ENCODE results near the gene CFAP99. TPM values are rescaled to one million over a fixed set of nuclear protein-coding genes. Genes with fewer than 3 reads are reported as not detected.

CFAP99 gene
- total RNA-seq, 1 donor from 2014 or later: not detected

GRCh38 chr4:2480649-2481048 lies 61.9 kb downstream of the CFAP99 start:
- Mint-ChIP-seq H3K4me3 (ENCODE audit: unreplicated experiment) (no peak overlapping the region), H3K36me3 (ENCODE audit: unreplicated experiment) (no peaks in the 10 kb centered on the region), H3K9me3 (ENCODE audit: unreplicated experiment) (no peaks in the 10 kb centered on the region), H3K27ac (ENCODE audit: unreplicated experiment) (no peak overlapping the region), H3K4me1 (ENCODE audit: unreplicated experiment) (peaks cover 60% of the 10 kb centered on the region), H3K27me3 (ENCODE audit: unreplicated experiment) (no peaks in the 10 kb centered on the region)
- DNase-seq (ENCODE audit: extremely low spot score, unreplicated experiment): no peak
- no peak for TF ChIP-seq CTCF (IDR thresholded peaks at IDR 0.05)

GRCh38 chr4:2482192-2482591 lies 63.4 kb downstream of the CFAP99 start:
- H3K36me3 Mint-ChIP-seq (ENCODE audit: unreplicated experiment): no peaks in the 10 kb centered on the region
- TF ChIP-seq CTCF (IDR thresholded peaks at IDR 0.05): no peak
- H3K27ac Mint-ChIP-seq (ENCODE audit: unreplicated experiment): peak overlapping the region; percentile 41
- peaks cover 53% of the 10 kb centered on the region for H3K4me1 Mint-ChIP-seq (ENCODE audit: unreplicated experiment)
- no peaks in the 10 kb centered on the region for H3K9me3 Mint-ChIP-seq (ENCODE audit: unreplicated experiment)
- H3K27me3 Mint-ChIP-seq (ENCODE audit: unreplicated experiment): no peaks in the 10 kb centered on the region
- DNase-seq (ENCODE audit: extremely low spot score, unreplicated experiment): no peak
- H3K4me3 Mint-ChIP-seq (ENCODE audit: unreplicated experiment): no peak overlapping the region

- H3K4me1 Mint-ChIP-seq (ENCODE audit: unreplicated experiment): peaks cover 48% of the 10 kb centered on the region
- H3K9me3 Mint-ChIP-seq (ENCODE audit: unreplicated experiment): no peaks in the 10 kb centered on the region
- no peak for TF ChIP-seq CTCF (IDR thresholded peaks at IDR 0.05)
- DNase-seq (ENCODE audit: extremely low spot score, unreplicated experiment): no peak
- H3K27me3 Mint-ChIP-seq (ENCODE audit: unreplicated experiment): no peaks in the 10 kb centered on the region
- H3K36me3 Mint-ChIP-seq (ENCODE audit: unreplicated experiment): no peaks in the 10 kb centered on the region
- H3K4me3 Mint-ChIP-seq (ENCODE audit: unreplicated experiment): no peak overlapping the region
- peak overlapping the region; percentile 41 for H3K27ac Mint-ChIP-seq (ENCODE audit: unreplicated experiment)
Measured at GRCh38 chr4:2482693-2483092, 63.9 kb downstream of the CFAP99 start.

- Mint-ChIP-seq H3K27me3 (ENCODE audit: unreplicated experiment) (no peaks in the 10 kb centered on the region), H3K36me3 (ENCODE audit: unreplicated experiment) (no peaks in the 10 kb centered on the region), H3K9me3 (ENCODE audit: unreplicated experiment) (no peaks in the 10 kb centered on the region), H3K4me1 (ENCODE audit: unreplicated experiment) (peaks cover 43% of the 10 kb centered on the region), H3K27ac (ENCODE audit: unreplicated experiment) (no peak overlapping the region), H3K4me3 (ENCODE audit: unreplicated experiment) (no peak overlapping the region)
- no peak for TF ChIP-seq CTCF (IDR thresholded peaks at IDR 0.05)
- DNase-seq (ENCODE audit: extremely low spot score, unreplicated experiment): no peak
Measured at GRCh38 chr4:2483237-2483636, 64.5 kb downstream of the CFAP99 start.

- peaks cover 33% of the 10 kb centered on the region for H3K4me1 Mint-ChIP-seq (ENCODE audit: unreplicated experiment)
- TF ChIP-seq CTCF (IDR thresholded peaks at IDR 0.05): no peak
- H3K9me3 Mint-ChIP-seq (ENCODE audit: unreplicated experiment): no peaks in the 10 kb centered on the region
- H3K36me3 Mint-ChIP-seq (ENCODE audit: unreplicated experiment): no peaks in the 10 kb centered on the region
- DNase-seq (ENCODE audit: extremely low spot score, unreplicated experiment): no peak
- H3K4me3 Mint-ChIP-seq (ENCODE audit: unreplicated experiment): no peak overlapping the region
- no peak overlapping the region for H3K27ac Mint-ChIP-seq (ENCODE audit: unreplicated experiment)
- no peaks in the 10 kb centered on the region for H3K27me3 Mint-ChIP-seq (ENCODE audit: unreplicated experiment)
Measured at GRCh38 chr4:2484185-2484584, 65.4 kb downstream of the CFAP99 start.

Measured in osteocyte (in vitro differentiated cells).